ENCODE data around the gene FAM171A1.
"Not testable (repeated sequence)": the region's sequence is repeated elsewhere in the genome, so short reads cannot be mapped to it uniquely, and the experiment has no call there.

The FAM171A1 gene

GRCh38 chr10:15339892-15340291 lies 31.2 kb downstream of the FAM171A1 start:
- no peak overlapping the region for H2AFZ ChIP-seq (ENCODE audit: low read length)
- no peak overlapping the region for H3K9ac ChIP-seq (ENCODE audit: low read depth, low read length, poor library complexity, severe bottlenecking)

GRCh38 chr10:15337441-15337923 lies 33.6 kb downstream of the FAM171A1 start:
- H4K20me1 ChIP-seq (ENCODE audit: insufficient read depth, low read length, poor library complexity, severe bottlenecking); H3K4me1 ChIP-seq (ENCODE audit: insufficient read depth, low read length, poor library complexity, severe bottlenecking); H2AFZ ChIP-seq (ENCODE audit: low read length); H3K4me2 ChIP-seq (ENCODE audit: low read depth, low read length, poor library complexity, severe bottlenecking); H3K9me2 ChIP-seq (replicated peaks; ENCODE audit: low read depth, low read length); H3K4me3 ChIP-seq (ENCODE audit: low read length, poor library complexity, severe bottlenecking); H3K36me3 ChIP-seq (ENCODE audit: insufficient read depth, low read length); H3K79me2 ChIP-seq (ENCODE audit: insufficient read depth, low read length); H3F3A ChIP-seq (ENCODE audit: low read depth); H3K9ac ChIP-seq (ENCODE audit: low read depth, low read length, poor library complexity, severe bottlenecking); H3K27me3 ChIP-seq (ENCODE audit: insufficient read depth, low read length, poor library complexity, severe bottlenecking); H3K9me3 ChIP-seq (ENCODE audit: insufficient read depth, low read depth, low read length): not testable (repeated sequence)

More at GRCh38 chr10:15339892-15340291, 31.2 kb downstream of the FAM171A1 start:
- Histone ChIP-seq H3K9me2 (replicated peaks; ENCODE audit: low read depth, low read length) (no peaks in the 10 kb centered on the region), H3K79me2 (ENCODE audit: insufficient read depth, low read length) (no peaks in the 10 kb centered on the region), H3F3A (ENCODE audit: low read depth) (no peaks in the 10 kb centered on the region), H3K36me3 (ENCODE audit: insufficient read depth, low read length) (no peaks in the 10 kb centered on the region), H3K4me3 (ENCODE audit: low read length, poor library complexity, severe bottlenecking) (no peak overlapping the region), H3K27me3 (ENCODE audit: insufficient read depth, low read length, poor library complexity, severe bottlenecking) (no peaks in the 10 kb centered on the region), H3K4me1 (ENCODE audit: insufficient read depth, low read length, poor library complexity, severe bottlenecking) (no peaks in the 10 kb centered on the region), H3K9me3 (ENCODE audit: insufficient read depth, low read depth, low read length) (no peaks in the 10 kb centered on the region), H3K4me2 (ENCODE audit: low read depth, low read length, poor library complexity, severe bottlenecking) (no peak overlapping the region), H4K20me1 (ENCODE audit: insufficient read depth, low read length, poor library complexity, severe bottlenecking) (no peaks in the 10 kb centered on the region)
- TF ChIP-seq CTCF (conservative IDR thresholded peaks at IDR 0.05; ENCODE audit: low read length) (no peak), EZH2phosphoT487 (IDR thresholded peaks at IDR 0.05; ENCODE audit: borderline replicate concordance) (no peak)

GRCh38 chr10:15336211-15336610 lies 34.9 kb downstream of the FAM171A1 start:
- Histone ChIP-seq H3K9ac (ENCODE audit: low read depth, low read length, poor library complexity, severe bottlenecking) (no peak overlapping the region), H3K9me3 (ENCODE audit: insufficient read depth, low read depth, low read length) (no peaks in the 10 kb centered on the region), H2AFZ (ENCODE audit: low read length) (no peak overlapping the region), H3K4me2 (ENCODE audit: low read depth, low read length, poor library complexity, severe bottlenecking) (no peak overlapping the region), H3K9me2 (replicated peaks; ENCODE audit: low read depth, low read length) (no peaks in the 10 kb centered on the region), H3K27me3 (ENCODE audit: insufficient read depth, low read length, poor library complexity, severe bottlenecking) (no peaks in the 10 kb centered on the region), H3K4me3 (ENCODE audit: low read length, poor library complexity, severe bottlenecking) (no peak overlapping the region), H3K79me2 (ENCODE audit: insufficient read depth, low read length) (no peaks in the 10 kb centered on the region), H4K20me1 (ENCODE audit: insufficient read depth, low read length, poor library complexity, severe bottlenecking) (no peaks in the 10 kb centered on the region), H3F3A (ENCODE audit: low read depth) (no peaks in the 10 kb centered on the region), H3K36me3 (ENCODE audit: insufficient read depth, low read length) (no peaks in the 10 kb centered on the region), H3K4me1 (ENCODE audit: insufficient read depth, low read length, poor library complexity, severe bottlenecking) (no peaks in the 10 kb centered on the region)
- TF ChIP-seq CTCF (conservative IDR thresholded peaks at IDR 0.05; ENCODE audit: low read length), result no peak
- TF ChIP-seq EZH2phosphoT487 (IDR thresholded peaks at IDR 0.05; ENCODE audit: borderline replicate concordance), result no peak

- Histone ChIP-seq H3K9me2 (replicated peaks; ENCODE audit: low read depth, low read length) (no peaks in the 10 kb centered on the region), H3K36me3 (ENCODE audit: insufficient read depth, low read length) (no peaks in the 10 kb centered on the region), H3K9me3 (ENCODE audit: insufficient read depth, low read depth, low read length) (no peaks in the 10 kb centered on the region), H3K4me1 (ENCODE audit: insufficient read depth, low read length, poor library complexity, severe bottlenecking) (no peaks in the 10 kb centered on the region), H3K4me3 (ENCODE audit: low read length, poor library complexity, severe bottlenecking) (no peak overlapping the region), H3K79me2 (ENCODE audit: insufficient read depth, low read length) (no peaks in the 10 kb centered on the region), H3F3A (ENCODE audit: low read depth) (no peaks in the 10 kb centered on the region), H3K9ac (ENCODE audit: low read depth, low read length, poor library complexity, severe bottlenecking) (no peak overlapping the region), H3K27me3 (ENCODE audit: insufficient read depth, low read length, poor library complexity, severe bottlenecking) (no peaks in the 10 kb centered on the region), H4K20me1 (ENCODE audit: insufficient read depth, low read length, poor library complexity, severe bottlenecking) (no peaks in the 10 kb centered on the region), H2AFZ (ENCODE audit: low read length) (no peak overlapping the region), H3K4me2 (ENCODE audit: low read depth, low read length, poor library complexity, severe bottlenecking) (no peak overlapping the region)
- TF ChIP-seq CTCF (conservative IDR thresholded peaks at IDR 0.05; ENCODE audit: low read length) (no peak), EZH2phosphoT487 (IDR thresholded peaks at IDR 0.05; ENCODE audit: borderline replicate concordance) (no peak)
Measured at GRCh38 chr10:15335508-15335907, 35.6 kb downstream of the FAM171A1 start.
